GM19372 (cell line): Measurements from ENCODE around the gene CD3E.
"Not testable (repeated sequence)": the region's sequence is repeated elsewhere in the genome, so short reads cannot be mapped to it uniquely, and the experiment has no call there.

ENCODE experiments used
- ATAC-seq: cut with Tn5 transposase; IDR thresholded peaks from one replicate; pipeline ENCODE4 v1.9.1; 2021; ENCODE audit warnings: mild to moderate bottlenecking, low read depth, moderate library complexity; ENCODE audit not compliant: unreplicated experiment

CD3E gene

DNA sequence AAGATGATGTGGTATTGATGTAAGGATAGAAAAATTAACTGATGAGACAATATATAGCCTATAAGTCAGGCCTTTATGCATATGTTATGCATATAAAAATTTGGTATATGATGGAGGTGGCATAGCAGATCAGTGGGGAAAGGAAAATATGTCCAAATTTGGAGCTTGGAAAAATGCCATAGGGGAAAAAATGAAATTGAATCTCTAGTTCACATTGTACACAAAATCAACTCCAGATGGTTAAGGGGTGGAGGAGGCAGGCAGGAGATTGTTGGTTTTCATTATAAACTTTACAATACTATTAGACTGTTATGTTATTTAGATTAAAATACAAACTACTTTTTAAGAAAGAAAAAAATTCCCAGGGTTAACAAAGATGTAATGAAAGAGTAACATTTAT lies 15.1 kb upstream of the CD3E start:
- no peak for ATAC-seq

DNA sequence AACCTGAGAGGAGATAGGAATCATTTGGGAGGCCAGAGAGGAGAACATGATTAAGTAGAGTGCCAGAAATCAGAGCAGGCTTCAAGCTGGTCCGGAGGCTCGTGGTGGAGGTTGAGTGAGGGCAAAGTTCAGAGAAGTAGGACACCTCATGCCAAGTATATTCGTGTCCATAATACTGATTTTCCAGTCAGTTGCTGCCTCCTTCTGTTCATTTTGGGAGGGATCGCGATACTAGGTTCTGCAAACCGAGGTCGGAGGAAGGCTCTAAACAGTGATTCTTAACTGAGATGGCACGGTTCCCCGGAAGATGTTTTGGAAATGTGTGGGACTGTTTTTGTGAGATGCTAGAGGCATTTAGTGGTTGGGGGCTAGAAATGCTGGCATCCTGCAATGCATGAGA lies 13.6 kb upstream of the CD3E start:
- no peak for ATAC-seq

DNA sequence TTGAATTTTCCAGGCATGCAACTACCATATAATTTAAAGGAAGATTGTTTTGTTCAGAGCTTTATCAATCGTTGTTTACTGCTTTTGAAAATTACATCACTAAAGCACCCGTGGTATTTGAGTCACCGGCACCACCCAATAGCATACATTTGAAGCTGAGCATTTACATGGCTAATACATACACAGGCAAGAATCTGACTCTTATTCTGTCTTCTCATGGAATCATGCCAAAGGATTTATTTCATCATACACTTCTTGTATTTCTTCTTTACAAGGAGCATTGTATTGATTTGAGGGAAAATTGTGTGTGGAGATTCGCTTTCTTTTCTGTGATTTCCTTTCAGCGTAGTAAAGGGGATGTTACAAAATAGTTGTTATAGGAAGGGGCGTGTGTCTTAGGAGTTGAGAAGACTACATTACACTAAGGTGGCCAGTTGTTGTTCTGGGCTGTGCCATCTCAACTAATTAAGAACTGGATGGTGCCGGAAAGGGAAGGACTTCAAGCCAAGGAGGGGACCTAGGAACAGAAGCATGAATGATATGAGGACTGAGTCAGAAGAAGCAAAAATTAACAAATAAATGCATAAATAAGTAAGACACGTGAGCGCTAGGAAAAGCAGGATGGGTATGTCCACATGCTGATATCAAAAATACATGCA lies 12.9 kb upstream of the CD3E start:
- ATAC-seq = no peak

DNA sequence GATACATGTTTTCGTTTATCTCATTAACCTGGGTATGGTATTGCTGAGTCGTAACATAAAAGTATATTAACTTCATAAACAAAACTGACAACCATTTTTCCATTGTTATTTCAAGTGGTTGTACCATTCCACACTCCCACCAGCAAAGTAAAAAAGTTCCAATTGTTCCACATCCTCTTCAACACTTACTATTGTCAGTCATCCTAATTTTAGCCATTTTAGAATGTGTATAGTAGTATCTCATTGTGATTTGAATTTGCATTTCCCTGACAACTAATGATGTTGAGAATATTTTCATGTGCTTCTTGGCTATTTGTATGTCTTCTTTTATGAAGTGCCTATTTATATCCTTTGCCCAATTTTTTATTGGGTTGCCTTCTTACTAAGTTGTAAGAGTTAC lies 10.5 kb upstream of the CD3E start:
- no peak for ATAC-seq

DNA sequence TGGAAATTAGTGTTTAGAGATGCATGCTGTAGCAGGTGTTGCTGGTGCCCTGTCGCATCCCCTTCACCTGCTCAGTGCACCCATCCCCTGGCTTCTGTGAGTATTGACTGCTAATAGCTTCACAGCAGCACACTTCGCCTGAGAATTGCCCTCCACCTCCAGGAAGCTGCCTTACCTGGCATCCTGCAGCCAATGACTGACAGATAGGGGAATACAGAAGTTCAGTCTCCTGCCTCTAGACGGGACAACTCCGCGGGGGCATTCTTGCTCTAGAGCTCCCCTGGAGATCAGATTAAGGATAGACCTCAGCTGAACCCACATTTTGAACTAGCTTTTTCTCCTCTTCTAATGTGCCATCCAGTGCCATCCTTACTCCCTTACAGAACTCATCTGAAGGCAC lies 9.3 kb upstream of the CD3E start:
- ATAC-seq = no peak

DNA sequence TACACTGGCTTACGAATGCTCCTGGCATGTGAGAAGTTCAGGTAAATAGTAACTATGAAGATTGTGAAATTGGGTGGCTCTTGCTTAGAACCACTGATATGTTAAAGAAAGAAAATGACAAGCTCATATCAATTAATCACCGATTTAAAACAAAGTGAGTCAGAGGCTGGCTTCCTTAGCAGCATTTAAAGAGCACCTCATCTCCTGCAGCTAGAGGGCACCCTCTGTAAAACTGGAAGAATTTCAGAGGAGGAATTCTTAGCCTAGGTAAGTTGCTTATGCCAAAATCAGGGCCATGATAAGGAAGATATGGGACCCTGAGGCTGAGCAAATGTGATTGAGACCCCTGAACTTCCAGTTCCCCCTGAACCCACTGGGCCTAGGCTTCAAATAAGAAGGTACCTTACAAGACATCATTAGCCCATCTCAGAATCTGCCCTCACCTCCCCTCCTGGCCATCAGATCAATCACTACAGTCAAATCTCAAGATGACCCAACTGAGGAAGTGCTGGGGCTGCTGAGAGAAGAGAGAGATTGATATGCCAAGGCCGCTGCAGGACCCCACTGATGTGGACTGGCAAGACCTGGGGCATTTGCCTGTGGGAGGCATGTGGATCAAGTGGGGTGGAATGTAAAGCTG lies 8.6 kb upstream of the CD3E start:
- no peak for ATAC-seq

- ATAC-seq = no peak
Observed at GRCh38 chr11:118301600-118302195, 2.8 kb upstream of the CD3E start.

DNA sequence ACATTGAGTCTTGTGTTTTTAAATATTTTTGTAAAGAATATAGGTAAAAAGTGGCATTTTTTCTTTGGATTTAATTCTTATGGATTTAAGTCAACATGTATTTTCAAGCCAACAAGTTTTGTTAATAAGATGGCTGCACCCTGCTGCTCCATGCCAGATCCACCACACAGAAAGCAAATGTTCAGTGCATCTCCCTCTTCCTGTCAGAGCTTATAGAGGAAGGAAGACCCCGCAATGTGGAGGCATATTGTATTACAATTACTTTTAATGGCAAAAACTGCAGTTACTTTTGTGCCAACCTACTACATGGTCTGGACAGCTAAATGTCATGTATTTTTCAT lies 333 bp upstream of the CD3E start:
- no peak for ATAC-seq

- ATAC-seq = no peak
Observed at GRCh38 chr11:118305726-118306125, 1.2 kb downstream of the CD3E start.

- no peak for ATAC-seq
Observed at GRCh38 chr11:118306556-118306955, 2.0 kb downstream of the CD3E start.

GRCh38 chr11:118308995-118309528 lies 4.5 kb downstream of the CD3E start:
- ATAC-seq = not testable (repeated sequence)

GRCh38 chr11:118310271-118310670 lies 5.7 kb downstream of the CD3E start:
- ATAC-seq = no peak

- ATAC-seq = no peak
Observed at GRCh38 chr11:118310781-118311485, 6.4 kb downstream of the CD3E start.

DNA sequence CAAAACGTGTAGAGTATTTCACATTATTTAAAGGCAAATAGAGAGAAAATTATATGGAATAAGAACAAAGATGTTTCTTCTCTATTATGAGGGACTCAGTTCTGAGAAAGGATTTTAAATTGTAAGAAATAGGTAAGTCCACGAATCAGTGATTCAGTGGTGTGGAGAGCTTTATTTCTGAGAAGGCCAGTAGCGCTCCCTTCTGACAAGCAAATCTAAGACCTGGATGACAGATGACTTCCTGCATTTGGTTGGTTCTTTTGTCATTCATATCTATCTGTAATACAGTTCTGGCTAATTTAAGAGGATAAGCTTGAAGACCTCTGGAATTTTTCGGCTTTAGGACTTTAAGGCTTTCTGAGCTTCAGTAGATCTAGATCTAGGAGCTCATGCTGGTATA lies 7.0 kb downstream of the CD3E start:
- no peak for ATAC-seq

DNA sequence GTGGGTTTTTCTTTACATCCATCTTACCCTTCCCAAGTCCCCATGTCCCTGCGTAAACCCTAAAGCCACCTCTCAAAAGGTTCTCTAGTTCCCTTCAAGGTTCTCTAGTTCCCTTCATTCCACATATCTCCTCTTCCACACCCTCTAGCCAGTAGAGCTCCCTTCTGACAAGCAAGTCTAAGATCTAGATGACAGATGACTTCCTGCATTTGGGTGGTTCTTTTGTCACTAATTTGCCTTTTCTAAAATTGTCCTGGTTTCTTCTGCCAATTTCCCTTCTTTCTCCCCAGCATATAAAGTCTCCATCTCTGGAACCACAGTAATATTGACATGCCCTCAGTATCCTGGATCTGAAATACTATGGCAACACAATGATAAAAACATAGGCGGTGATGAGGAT lies 7.8 kb downstream of the CD3E start:
- no peak for ATAC-seq

GRCh38 chr11:118313242-118313641 lies 8.7 kb downstream of the CD3E start:
- no peak for ATAC-seq

DNA sequence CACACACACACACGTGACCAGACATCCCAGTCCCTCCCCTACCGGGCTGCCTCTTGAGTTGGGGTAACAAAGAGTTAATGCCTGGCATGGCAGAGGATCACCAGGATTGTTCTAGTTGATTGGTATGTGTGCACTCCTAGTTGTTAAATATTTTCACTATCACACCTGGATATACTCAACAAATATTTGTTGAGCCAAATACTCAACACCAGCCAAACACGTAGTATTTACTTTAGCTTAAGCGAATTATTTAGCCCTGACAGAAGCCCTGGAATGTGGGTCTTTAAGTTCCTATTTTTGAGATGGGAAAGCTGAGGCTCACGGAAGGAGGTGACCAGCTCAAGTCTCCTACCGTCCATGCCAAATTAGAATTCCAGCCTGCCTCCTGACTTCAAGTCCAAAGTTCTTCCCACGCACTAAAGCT lies 10.5 kb downstream of the CD3E start:
- no peak for ATAC-seq

DNA sequence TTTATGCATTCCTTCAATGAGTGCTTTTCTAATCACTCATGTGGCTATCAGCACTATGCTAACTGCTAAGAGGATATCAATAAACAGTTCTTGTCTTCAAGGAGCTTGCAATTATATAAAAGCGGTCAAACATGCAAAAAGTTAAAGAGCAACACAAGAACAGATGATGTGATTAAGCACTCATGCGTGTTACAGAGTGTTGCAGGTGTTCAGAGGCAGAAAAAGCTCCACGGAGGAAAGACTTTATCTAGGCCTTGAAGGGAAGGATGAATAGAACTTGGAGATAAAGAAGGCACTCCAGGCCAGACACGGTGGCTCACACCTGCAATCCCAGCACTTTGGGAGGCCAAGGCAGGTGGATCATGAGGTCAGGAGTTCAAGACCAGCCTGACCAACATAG lies 13.6 kb downstream of the CD3E start:
- no peak for ATAC-seq

DNA sequence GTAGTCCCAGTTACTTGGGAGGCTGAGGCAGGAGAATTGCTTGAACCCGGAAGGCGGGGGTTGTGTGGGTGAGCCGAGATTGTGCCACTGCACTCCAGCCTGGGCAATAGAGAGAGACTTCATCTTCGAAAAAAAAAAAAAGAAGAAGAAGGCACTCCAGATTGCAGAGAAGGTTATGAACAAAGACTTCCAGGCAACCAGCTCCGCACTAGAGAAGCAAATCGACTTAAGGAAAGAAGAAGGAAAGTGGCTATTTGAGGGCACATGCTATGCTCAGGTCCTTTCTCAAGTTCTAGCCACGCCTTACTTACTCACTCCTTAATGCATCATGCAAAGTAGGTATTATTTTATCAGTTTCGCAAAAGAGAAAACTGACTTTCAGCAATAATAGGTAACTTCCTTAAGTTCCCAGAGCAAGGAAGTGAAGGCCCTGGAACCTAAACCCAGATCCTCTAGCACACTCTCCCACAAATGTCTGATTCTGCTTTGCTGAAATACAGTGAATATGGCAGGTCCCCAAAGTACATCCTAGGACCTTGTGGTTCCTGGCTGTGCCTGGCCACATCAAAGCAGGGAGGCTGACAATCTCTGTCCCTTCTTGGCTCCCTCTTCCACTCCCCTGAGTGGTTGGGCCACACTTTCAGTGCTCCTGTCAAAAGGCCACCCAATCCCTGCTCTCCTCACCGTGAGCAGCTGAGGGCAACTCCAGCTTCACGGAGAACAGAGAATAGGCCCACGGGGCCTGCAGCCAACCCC lies 14.2 kb downstream of the CD3E start:
- ATAC-seq = no peak

DNA sequence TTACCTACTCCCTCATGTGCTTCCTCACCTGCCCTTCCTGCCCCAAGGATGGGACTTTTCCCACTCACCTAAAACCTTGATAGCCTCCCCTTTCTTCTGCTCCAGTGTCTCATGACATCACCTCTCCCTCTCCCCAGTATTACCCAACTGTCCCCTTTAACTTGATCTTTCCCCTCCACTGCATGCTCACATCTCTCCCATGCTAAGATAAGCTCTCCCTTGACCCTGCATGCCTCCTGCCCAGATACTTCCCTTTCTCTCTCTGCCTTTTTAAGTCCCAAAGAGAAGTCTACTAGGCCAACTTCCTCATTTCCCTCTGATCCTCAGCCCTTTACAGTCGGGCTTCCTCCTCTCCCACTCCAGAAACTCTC lies 14.8 kb downstream of the CD3E start:
- no peak for ATAC-seq

DNA sequence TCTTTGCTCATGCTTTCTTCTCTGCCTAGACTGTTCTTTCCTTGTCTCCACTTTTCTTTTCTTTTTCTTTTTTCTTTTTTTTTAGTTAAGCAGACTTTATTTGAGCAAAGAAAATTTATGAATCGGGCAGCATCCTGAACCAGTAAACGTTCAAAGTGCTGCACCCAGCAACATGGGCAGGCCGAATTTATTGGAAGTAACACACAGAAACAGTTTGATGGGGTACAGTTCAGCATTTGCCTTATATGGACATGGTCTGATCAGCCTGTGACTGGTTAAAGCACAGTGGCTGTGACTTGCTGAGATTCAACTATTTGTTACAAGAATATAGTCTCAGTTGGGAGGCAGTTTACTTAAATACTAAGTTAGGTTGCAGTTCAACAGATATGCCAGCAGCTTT lies 16.0 kb downstream of the CD3E start:
- ATAC-seq = no peak
